GM18873 (cell line): Measurements from ENCODE around the gene DENND1A.

ENCODE experiments used
- ATAC-seq: cut with Tn5 transposase; IDR thresholded peaks from one replicate; pipeline ENCODE4 v1.9.1; 2021; ENCODE audit warnings: mild to moderate bottlenecking, moderate library complexity, moderate number of reproducible peaks; ENCODE audit not compliant: unreplicated experiment, low FRiP score

DENND1A gene

DNA sequence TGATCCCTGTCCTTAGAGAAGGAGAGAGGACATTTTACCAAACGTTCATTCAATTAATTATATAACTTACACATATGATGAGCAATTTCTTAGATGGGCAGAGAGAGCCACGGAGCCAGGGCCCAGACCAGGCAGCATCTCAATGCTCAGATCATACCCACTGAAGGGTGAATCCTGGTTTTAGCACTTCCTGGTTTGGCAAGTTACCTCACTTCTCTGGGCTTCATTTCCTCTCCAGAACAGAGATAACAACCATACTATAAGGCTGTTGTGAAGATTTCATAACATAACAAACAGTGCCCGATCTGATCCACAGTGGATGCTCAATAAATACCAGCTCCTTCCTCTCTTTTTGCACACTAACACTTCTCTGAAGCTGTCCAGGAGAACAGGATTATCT, 271.1 kb downstream of the DENND1A start:
- ATAC-seq, result no peak

DNA sequence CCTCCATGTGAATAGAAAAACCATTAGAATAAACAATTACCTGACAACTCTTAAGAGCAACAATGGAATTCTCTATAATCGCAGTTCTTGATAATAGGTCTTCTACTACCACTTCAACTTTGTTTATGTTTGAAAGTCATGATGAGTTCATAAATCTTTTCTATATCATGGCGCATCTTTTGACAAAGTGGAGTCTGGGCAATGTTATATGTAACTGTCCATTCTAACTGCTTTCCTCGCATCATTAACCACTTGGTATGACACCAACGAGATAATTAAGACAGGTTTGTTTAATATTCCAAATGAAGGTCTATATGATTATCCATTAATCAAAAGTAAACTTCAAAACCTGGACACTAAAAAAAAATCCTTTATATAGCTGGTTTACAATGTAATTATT, 272.0 kb downstream of the DENND1A start:
- no peak for ATAC-seq

DNA sequence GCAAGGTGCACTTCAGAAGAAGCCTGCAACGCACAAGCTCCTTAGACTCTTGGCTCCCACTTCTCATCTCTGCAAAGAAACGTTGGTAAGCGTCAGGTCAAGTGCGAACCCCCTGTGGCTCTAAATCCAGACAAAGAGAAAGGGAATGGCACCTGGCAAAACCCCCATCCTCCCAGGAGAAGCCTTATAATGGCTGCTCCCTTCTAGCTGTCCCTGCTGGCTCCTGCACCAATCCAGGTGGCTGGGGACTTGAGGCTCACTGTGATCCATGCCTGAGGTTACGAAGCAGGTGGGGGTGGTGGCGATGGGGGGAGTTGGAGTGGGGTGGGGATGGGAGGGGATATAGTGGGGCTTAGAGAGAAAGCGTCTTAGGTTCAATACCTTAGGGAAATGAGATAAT, 272.8 kb downstream of the DENND1A start:
- ATAC-seq, result no peak

DNA sequence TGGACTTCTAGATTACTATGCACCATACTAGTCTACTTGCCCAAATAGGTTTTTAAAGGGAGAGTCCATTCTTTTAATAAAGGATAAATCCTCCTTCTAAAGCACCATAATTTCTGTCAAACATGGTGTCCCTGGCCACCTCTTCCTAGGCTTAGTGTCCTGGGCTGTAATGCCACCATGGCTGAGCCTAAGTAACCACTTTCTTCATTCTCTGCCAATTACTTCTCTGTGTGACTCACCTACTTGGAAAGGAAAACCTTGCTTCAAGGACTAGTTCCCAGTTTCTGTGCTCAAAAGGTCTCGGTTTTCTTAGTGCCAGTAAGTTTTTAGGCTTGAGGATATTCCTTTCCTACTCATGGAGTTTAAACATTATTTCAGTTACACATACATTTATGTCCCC, 273.4 kb downstream of the DENND1A start:
- no peak for ATAC-seq

DNA sequence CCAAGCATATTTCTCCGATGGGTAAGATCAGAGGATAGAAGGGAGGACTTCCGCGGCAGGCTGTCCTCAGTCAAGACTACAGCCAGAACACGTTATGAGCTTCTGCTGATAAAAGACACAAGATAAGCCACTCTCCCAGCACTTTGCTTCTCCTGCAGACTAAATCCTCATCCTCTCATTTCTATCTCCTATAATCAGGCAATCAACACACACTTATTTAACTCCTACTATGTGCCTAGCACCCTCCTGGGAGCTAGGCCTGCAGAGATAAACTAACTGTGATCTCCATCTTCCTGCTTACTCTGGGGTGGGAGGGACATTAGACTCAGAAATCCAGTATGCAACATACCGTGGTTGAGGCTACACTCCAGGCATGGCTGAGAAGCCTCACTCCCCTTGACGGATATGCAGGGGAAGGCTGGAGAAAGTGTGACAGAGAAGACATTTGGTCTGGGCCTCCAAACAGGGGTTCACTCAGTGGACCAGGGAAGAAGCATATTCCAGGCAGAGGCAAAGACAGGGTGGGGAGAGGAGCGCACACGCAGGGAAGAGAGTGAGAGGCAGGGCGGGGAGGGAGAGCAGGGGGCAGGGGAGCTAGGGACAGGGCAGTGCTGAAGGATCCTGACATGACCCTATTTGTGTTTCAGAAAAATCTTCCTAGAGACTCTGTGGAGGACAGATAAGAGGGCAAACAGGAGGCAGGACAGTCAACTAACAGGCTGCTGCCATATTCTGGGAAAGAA, 274.1 kb downstream of the DENND1A start:
- ATAC-seq, result no peak

DNA sequence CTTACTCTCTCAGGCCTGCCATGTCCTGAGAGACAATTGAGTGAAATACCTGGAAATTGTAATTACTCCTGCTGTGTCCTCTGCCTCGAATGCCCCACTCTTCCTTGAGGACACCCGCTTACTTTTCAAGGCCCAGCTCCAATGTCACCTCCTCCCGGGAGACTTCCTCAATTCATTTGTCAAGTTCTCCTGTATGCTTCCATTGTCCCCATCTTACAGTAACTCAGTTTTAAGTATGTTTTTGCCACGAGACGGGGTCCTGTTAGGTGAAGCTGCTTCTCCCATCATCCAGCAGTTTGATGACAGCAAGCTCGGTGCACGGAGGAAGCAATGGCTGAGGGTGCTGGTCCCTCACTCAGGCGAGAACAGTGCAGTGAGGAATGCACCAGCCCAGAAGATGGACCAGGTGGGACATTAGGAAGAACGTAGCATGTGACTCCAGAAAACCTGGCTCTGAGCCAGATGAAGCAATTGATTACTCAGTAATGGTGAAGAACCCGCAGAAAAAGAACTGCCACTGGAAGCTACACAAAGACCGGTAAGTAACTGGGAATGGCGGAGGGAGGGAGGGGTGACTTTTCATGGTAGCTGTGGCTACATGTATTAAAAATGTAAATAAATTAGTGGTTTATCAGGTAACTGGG, 274.8 kb downstream of the DENND1A start:
- ATAC-seq, result no peak

DNA sequence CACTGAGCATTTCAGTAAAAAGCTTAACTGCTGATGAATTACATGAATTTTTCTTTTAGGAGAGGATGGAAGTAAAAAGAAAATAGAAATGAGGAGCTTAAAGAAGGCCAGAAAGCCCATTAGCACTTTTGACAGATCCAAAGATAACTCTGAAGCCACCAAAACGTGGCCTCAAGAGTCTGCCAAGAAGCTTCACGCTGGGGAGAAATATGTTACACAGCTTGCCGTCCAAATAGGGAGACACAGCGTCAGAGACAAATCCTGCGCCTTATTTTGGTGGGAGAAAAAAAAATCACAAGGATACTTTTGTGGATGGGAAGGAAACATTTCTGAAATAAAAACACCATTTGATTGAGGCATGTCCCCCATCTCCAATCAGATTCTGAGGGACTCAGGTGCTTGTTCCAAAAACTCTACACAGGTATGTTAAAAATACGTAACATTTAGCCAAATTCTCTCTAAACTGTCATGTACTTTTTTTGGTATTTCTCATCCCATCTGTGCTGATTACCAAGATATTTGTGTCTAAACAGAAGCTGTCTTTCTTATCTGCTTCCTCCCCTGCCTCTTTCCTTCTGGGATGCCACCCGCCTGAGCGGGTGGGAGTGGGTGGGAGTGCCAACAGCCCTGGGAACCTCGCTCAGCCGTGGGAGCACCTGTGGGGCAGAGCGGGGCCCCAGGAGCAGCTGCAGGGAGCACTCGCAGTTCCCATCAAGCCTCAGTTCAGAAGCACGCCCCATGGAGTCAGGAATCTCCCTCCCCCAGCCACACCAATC, 275.5 kb downstream of the DENND1A start:
- no peak for ATAC-seq

DNA sequence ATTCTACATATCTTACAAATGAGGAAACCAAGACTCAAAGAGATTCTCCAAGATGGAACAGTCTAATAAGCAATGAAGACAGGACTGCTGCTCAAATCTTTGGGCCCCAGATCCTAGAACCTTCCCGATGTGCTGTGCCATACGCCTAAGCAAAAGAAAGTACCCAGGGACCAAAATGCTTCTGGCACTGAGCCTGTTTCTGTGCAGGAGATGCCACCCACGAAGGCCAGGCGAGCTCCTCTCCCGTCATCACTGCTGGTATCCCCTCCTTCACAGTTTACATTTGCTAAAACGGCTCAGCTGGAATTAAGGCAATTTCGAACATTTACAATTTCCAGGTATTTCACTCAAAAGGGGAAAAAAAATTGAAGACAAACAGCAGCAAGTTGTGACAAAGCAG, 277.5 kb downstream of the DENND1A start:
- ATAC-seq, result no peak

DNA sequence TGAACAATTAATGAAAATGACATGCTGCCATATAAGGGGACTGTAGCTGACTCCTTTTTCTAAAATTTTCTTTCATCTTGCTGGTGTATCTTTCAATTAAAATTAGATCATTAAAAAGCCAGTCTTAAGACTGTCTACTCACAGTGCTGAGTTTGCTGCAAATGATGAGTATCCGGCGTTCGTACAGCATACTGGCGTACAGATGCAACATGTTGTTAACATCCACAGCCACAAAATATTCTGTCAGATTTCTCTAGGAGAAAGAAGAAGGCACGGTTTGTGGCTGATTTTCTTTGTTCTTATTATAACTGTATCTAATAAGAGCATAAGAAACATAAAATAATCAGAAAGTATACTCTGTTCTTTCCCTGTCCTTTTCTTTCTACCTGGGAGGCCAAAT, 278.1 kb downstream of the DENND1A start:
- ATAC-seq, result no peak

DNA sequence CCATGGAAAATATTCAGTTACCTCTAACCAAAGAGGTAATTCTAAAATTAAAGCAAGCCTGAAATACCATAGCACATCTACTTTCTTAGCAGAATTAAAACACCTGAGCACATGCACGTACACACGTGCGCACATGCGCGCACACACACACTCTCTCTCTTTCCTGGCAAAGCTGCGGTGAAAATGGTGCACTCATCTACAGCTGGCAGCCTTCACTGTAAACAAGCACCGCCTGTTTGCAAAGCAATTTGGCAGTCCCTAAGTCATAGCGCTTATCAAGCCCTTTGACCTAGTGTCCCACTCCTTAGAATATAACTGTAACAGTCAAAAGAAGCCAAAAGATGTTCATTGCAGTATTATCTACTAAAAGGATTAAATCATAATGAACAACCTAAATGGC, 278.7 kb downstream of the DENND1A start:
- no peak for ATAC-seq

DNA sequence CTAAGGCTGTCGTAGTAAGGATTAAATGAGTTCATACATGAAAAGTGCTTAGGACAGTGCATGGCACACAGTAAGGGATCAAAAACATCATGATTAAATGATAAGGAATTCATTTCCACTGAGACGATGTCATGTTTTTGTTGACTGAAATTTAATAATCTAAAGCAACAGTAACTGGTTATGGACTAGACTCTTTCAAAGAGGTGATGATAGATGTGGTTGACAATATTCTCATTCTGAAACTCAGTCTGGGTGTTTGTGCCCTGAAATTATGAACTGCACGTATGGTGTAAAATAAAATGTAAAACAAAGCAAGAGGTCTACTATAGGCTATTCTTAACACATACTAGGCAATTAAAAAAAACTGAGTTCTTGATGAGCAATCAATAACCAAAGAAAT, 280.0 kb downstream of the DENND1A start:
- no peak for ATAC-seq

DNA sequence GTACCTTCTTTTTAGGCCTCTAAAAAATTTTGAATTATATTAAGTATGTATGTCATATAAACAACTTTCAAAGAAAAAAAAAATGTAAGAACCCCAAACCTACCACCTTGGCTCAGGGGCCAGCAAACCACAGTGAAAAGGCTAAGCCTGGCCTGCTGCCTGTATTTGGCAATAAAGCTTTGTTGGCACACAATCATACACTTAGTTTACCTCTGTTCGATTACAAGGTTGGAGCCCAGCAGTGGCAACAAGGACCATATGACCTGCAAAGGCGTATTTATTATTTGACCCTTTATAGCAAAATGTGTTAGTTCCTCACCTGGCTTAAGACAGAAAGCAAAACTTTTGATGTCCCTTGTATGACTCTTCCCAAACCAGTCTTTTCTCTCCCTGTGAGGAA, 282.8 kb downstream of the DENND1A start:
- no peak for ATAC-seq

DNA sequence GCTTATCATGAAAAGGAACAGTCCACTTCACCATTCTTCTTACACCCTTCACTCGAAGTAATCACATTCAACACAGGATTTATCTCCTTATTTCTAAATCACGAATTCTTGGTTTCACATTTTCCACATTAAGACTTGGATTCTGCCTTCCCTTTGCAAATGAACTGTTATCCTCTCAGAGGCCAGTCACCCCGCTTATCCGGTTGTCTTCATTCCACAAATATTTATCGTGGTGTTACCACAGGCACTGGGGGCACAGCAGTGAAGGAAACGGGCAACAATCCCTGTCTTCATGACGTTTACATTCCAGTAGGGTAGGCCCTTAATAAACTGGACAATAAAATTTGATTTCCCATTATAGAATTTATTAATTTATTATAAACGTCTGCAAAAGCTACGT, 284.2 kb downstream of the DENND1A start:
- no peak for ATAC-seq

DNA sequence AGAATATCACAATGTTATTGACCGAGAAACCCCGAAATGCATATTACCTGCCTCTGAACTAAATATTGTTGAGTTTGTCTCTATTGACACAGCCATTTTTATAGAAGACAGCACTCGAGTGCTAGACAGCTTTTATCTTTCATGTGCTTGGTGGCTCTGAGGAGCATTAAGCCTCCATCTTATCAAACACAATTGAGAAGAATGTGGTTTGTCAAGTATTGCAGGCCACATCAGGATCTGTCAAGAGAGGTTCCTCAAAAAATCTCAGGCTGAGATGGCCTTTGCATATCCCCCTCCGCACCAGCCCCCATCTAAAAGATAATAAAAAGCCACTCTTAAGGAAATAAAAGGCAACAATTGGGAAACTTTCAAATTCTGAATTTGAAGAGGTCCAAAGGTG, 284.8 kb downstream of the DENND1A start:
- ATAC-seq, result no peak

DNA sequence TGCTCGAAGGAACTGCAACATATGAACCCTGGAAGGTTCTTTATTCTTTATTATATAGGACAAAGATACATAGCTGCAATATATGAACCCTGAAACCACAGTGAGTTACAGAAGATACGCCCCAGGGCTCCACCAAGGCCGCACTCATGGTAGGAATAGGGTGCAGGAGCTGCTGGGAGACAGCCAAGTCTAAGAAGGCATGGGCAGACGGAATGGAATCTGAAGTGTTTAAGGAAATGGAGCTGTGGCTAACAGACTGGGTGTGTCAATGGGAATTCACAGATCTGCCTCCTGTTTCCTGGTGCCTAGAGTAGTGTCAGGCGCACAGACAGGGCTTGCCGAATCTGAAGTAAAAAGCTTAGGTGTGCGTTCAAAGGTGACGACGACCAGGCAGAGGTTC, 286.4 kb downstream of the DENND1A start:
- no peak for ATAC-seq

DNA sequence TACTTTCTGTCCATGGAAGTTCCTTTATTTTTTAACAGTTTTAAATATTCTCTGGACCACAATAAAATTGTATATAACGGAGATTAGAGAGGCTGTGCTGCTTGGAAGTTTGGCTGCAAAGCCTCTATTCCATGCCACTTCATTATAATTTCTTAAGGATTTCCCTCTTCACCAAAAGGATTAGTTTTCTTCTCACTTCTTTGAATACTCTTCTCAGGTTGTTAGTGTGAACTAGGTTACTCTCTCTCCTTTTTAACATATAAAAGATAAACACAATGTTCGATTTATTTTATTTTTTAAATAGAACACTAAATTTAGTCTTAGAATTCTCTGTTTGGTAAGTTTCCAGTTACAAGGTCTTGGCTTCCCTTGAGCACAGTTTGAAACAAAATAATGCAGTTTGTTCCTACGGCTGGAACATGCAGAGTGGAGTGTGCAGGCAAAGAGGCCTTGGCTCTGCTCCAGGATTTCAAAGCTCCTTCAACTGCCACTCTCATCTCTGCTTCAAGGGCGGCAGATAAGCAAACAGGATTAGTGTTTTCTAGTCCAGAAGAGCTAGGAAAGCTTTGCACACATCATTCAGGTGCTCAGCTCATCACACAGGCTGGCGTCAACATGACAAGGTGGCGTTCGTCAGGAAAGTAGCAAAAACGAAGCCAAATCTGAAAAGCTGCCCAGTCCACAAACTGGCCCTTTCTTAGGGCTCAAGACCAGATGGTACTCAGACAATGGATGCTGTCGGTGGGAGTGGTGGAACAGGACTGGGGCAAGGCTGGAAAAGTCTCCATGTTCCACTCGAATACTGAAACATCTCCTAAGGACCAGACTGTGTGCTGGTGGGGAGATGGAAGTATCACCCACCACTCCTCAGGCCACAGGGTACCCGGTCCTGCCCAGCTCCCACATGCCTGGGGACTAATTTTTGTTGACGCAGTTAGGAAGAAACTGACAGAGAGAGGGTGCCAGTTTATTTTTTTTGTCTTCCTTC, 287.3 kb downstream of the DENND1A start:
- no peak for ATAC-seq

DNA sequence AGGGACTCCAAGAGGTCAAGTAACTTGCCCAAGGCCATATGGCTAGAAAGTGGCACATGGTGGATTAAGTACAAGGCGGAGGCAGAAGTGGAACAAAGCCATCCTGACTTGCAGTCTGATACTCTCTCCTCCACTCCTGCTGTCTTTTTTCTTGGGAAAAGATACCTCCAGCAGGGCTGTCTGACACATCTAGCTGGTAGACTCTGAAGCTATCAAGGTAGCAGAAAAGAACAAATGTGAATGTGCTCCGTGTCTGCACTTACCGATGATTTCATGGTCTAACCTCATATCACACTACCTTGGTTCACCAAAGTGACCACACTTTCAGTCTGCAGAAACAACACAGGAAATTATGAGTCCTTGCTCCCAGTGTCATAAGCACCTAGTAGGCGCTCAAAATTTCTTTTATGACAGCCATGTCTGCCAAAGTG, 289.1 kb downstream of the DENND1A start:
- no peak for ATAC-seq

DNA sequence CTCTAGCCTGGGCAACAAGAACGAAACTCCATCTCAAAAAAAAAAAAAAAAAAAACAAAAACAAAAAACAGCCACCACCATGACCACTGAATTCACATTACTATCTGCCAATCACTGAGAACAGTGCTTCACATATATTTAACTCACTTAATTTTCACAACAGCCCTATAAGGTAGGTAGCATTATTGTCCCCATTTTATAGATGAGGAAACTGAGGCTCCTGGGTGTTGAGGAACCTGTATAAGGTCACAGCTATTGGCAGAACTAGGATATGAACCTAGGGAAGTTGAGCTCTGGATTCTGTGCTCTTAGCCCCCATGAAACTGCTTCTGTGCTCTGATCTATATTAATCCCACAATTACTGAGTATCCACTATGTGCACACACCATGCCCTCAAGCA, 290.2 kb downstream of the DENND1A start:
- no peak for ATAC-seq

DNA sequence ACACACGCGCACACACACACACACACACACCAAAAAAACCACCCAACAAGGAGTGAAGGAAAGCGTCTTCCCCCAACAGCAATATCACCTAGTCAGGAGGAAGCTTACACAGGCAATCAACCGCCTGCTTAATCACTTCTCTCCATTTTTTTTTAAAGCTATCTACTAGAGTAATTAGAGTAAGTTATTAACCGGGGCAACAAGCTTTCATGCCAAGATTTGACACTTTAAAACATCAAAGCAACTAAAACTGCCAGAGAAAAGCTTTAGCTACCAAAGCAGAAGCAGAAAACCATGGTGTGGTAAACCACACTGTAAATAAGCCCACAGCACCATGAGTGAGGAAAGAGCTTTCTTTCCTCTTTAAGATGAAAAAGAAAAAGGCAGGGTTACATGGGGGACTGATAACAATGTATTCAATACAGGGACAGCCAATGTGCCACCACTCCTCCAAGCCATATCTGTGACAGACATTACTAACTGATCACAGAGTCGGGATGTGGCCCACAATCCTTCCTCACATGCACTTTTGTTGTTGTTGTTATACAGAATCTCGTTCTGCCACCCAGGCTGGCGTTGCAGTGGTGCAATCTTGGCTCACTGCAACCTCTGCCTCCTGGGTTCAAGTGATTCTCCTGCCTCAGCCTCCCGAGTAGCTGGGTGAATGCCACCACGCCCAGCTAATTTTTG, 291.8 kb downstream of the DENND1A start:
- no peak for ATAC-seq

DNA sequence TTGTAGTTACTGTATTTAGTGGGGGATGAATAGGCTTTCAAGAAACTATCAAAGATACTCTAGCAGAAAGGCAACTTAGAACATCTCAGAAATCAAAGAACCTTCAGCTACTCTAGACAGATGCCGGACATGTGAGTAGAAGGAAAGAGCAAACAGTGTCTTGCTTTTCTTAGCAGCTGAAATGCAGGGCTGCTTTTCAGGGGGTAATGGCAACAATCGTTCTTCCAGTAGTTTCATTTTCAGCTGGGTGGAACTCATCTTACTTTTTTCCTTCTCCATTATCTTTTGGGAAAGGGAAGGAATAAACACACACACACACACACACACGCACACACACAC, 292.4 kb downstream of the DENND1A start:
- ATAC-seq, result no peak
